H1 (cell line): Measurements from ENCODE around the gene TP63. TPM values are rescaled to one million over a fixed set of nuclear protein-coding genes. Genes with fewer than 3 reads are reported as not detected.

Source experiments
- ASH2L ChIP-seq: fragments of 200-600, 300-600 bp; sonication (generic); IDR thresholded peaks from one replicate; pipeline ENCODE4 v1.7.1; 2017; ENCODE audit warnings: low read length
- BCL11A ChIP-seq, 2 experiments: IDR thresholded peaks; one replicate each; pipeline ENCODE4 v1.6.1; 2011; ENCODE audit warnings: low read depth in 2 of 2, low read length in 2 of 2, mild to moderate bottlenecking in 2 of 2
- CHD7 ChIP-seq: fragments of 300-600 bp; sonication (generic); IDR thresholded peaks from 2 replicates; pipeline ENCODE4 v1.7.1; 2012; ENCODE audit warnings: low read length, moderate library complexity, mild to moderate bottlenecking, inconsistent platforms; ENCODE audit not compliant: insufficient replicate concordance
- HDAC2 ChIP-seq, 2 experiments: fragments of 300-600 bp in 1 of 2; sonication (generic) in 1 of 2; IDR thresholded peaks; 2 replicates each; pipeline ENCODE4 v1.6.1; 2011 to 2012; ENCODE audit warnings: low read depth in 2 of 2, low read length in 2 of 2, mild to moderate bottlenecking in 2 of 2, moderate library complexity in 2 of 2, borderline replicate concordance in 1 of 2, inconsistent platforms in 1 of 2
- JUN ChIP-seq: IDR thresholded peaks from 2 replicates; pipeline ENCODE4 v1.6.1; 2011; ENCODE audit warnings: low read depth, mild to moderate bottlenecking, improper control_type of control experiment, low read length
- POLR2A ChIP-seq, 2 experiments: IDR thresholded peaks; 1 replicate in 1 of 2; 2 replicates in 1 of 2; pipeline ENCODE4 v1.6.1; 2011; ENCODE audit warnings: low read depth in 2 of 2, low read length in 2 of 2, mild to moderate bottlenecking in 2 of 2; ENCODE audit errors: control extremely low read depth in 1 of 2
- SIN3A ChIP-seq, 2 experiments: IDR thresholded peaks in 1 of 2; conservative IDR thresholded peaks in 1 of 2; 2 replicates each; pipeline ENCODE4 v1.6.1; 2011 to 2012; ENCODE audit warnings: low read length in 2 of 2, improper control_type of control experiment in 1 of 2, low read depth in 1 of 2, mild to moderate bottlenecking in 1 of 2
- SP2 ChIP-seq: IDR thresholded peaks from 2 replicates; pipeline ENCODE4 v1.6.1; 2012; ENCODE audit warnings: mild to moderate bottlenecking, low read length, inconsistent platforms
- SP4 ChIP-seq: IDR thresholded peaks from 2 replicates; pipeline ENCODE4 v1.6.1; 2012; ENCODE audit warnings: low read length, inconsistent platforms
- SRF ChIP-seq: IDR thresholded peaks from 2 replicates; pipeline ENCODE4 v1.6.1; 2011; ENCODE audit warnings: mild to moderate bottlenecking, low read depth, low read length, moderate library complexity
- SUZ12 ChIP-seq: fragments of 200-600 bp; sonication (generic); IDR thresholded peaks from 2 replicates; pipeline ENCODE4 v1.6.1; 2012; ENCODE audit warnings: mild to moderate bottlenecking, inconsistent platforms, low read length, moderate library complexity, mixed read lengths
- TEAD4 ChIP-seq: IDR thresholded peaks from 2 replicates; pipeline ENCODE4 v1.6.1; 2012; ENCODE audit warnings: low read depth, low read length, inconsistent platforms, mixed read lengths
- polyA plus RNA-seq, 7 experiments: library from polyadenylated mRNA; depleted of rRNA in 3 of 7; stranded (reverse) in 5 of 7; unstranded in 2 of 7; fragments of >200 nt in 5 of 7; fragments of 200-250 nt in 2 of 7; gene quantifications; 1 replicate in 5 of 7; 2 replicates in 1 of 7; 4 replicates in 1 of 7; pipeline versions ENCODE4 v1.2.1 to v1.2.3, GENCODE V29; 2011 to 2013; ENCODE audit warnings: missing spikeins in 2 of 7, mixed read lengths in 2 of 7
- total RNA-seq: library from RNA; stranded (reverse); fragmentation: NEBNext Ultra II Directional; extraction: Animal tissue kit (Norgen Biotek cat#: 25700); gene quantifications from 2 replicates; pipeline ENCODE4 v1.2.1, GENCODE V29; 2021

Gene TP63
- total and polyA plus RNA-seq, 2 of the 8 experiments (the other 6 are each of a cell fraction or from before 2014, with no cell fraction given), result not detected

GRCh38 chr3:189688262-189688661 is 57.1 kb downstream of the TP63 start (continued):
- TF ChIP-seq CHD7 (no peak), SIN3A (conservative IDR thresholded peaks at IDR 0.05 in 1 of 2, IDR thresholded peaks at IDR 0.05 in 1 of 2; ENCODE audit: low read depth in 1 of 2, low read length in 2 of 2) (no peak), SRF (no peak), HDAC2 (IDR thresholded peaks at IDR 0.05; ENCODE audit: borderline replicate concordance in 1 of 2, low read depth in 2 of 2, low read length in 2 of 2) (no peak), TEAD4 (no peak), BCL11A (IDR thresholded peaks at IDR 0.05; ENCODE audit: low read depth in 2 of 2, low read length in 2 of 2) (no peak), SP2 (no peak), JUN (no peak), POLR2A (IDR thresholded peaks at IDR 0.05; ENCODE audit: control extremely low read depth in 1 of 2, low read depth in 2 of 2, low read length in 2 of 2) (no peak), SP4 (no peak), SUZ12 (no peak), ASH2L (no peak)
